Kidney (tissue), 14 donors: ENCODE results near the gene SKOR1. TPM values are rescaled to one million over a fixed set of nuclear protein-coding genes. Genes with fewer than 3 reads are reported as not detected.

Source experiments
- DNase-seq, 5 donors: peaks; one replicate each; pipeline ENCODE4 v3.0.0-alpha.2; 2013 to 2020
- FAIRE-seq: peaks from 2 replicates; lab custom pipeline; 2012; peaks lifted over from hg19 to GRCh38; lab: Jason Lieb, UNC
- H3K27ac ChIP-seq, 2 donors: one replicate each; pipeline ENCODE4 v1.7.0; 2013; ENCODE audit warnings: low read depth in 2 of 2, low read length in 2 of 2, inconsistent platforms in 1 of 2
- H3K27me3 ChIP-seq: one replicate; pipeline ENCODE4 v1.7.1; 2013; ENCODE audit warnings: low read length, inconsistent platforms; ENCODE audit not compliant: control insufficient read depth, insufficient read depth
- H3K36me3 ChIP-seq, 3 donors: one replicate each; pipeline versions ENCODE4 v1.7.0 to v1.7.1; 2013; ENCODE audit warnings: low read length in 3 of 3, control low read depth in 1 of 3, inconsistent platforms in 1 of 3; ENCODE audit not compliant: insufficient read depth in 3 of 3, control insufficient read depth in 2 of 3
- H3K4me1 ChIP-seq, 3 donors: one replicate each; pipeline versions ENCODE4 v1.7.0 to v1.7.1; 2013; ENCODE audit warnings: low read length in 3 of 3, inconsistent platforms in 1 of 3, low read depth in 1 of 3; ENCODE audit not compliant: control insufficient read depth in 2 of 3, insufficient read depth in 2 of 3
- H3K4me3 ChIP-seq, 3 donors: one replicate each; pipeline versions ENCODE4 v1.7.0 to v1.8.1; 2013; ENCODE audit warnings: low read length in 3 of 3, control low read depth in 1 of 3, inconsistent platforms in 1 of 3
- H3K9ac ChIP-seq, 3 donors: one replicate each; pipeline versions ENCODE4 v1.7.0 to v1.7.1; 2013; ENCODE audit warnings: low read length in 3 of 3, control low read depth in 1 of 3, inconsistent platforms in 1 of 3
- H3K9me3 ChIP-seq, 3 donors: one replicate each; pipeline versions ENCODE4 v1.7.0 to v1.7.1; 2013; ENCODE audit warnings: low read length in 3 of 3, control low read depth in 1 of 3, inconsistent platforms in 1 of 3; ENCODE audit not compliant: control insufficient read depth in 2 of 3, insufficient read depth in 1 of 3
- CTCF ChIP-seq: IDR thresholded peaks from 3 replicates; pipeline ENCODE4 v1.5.1; 2012; ENCODE audit warnings: mild to moderate bottlenecking, moderate library complexity, borderline replicate concordance; ENCODE audit not compliant: insufficient read depth; ENCODE audit errors: extremely low read depth
- intact Hi-C: fragments of 100-400 bp; cut with DNase I; formaldehyde crosslinking; loops from one replicate; pipeline ENCODE4 v1.11.1; 2022
- polyA plus RNA-seq: library from polyadenylated mRNA; stranded (reverse); fragments of 350-450 nt; fragmentation: Illumina TruSeq; extraction: RNeasy Lipid Tissue Mini Kit (QIAGEN cat#74804); gene quantifications from one replicate; pipeline ENCODE4 v1.2.3, GENCODE V29; 2014; ENCODE audit warnings: low read depth, low replicate concordance; ENCODE audit not compliant: insufficient read depth
- total RNA-seq: library from RNA; stranded (reverse); fragmentation: NEBNext Ultra II Directional; extraction: Animal tissue kit (Norgen Biotek cat#: 25700); gene quantifications from one replicate; pipeline ENCODE4 v1.2.1, GENCODE V29; 2021
- donor health status: control.
- donor health status: control.
- donor health status: control.
- donor health status: control.
- donor health status: control.
- donor health status: DM: yes; HTN: yes; CAD: no.
- donor health status: Normal renal cell carcinoma (clear cell type).

The SKOR1 gene
- total and polyA plus RNA-seq, 2 donors from 2014 or later = 0.22 to 0.57 TPM

GRCh38 chr15:67777071-67777470 lies 48.2 kb upstream of the SKOR1 start:
- no peak for FAIRE-seq

GRCh38 chr15:67777773-67778172 lies 47.5 kb upstream of the SKOR1 start:
- TF ChIP-seq CTCF = no peak
- DNase-seq (no peak), FAIRE-seq (no peak)
- no peaks in the 10 kb centered on the region for H3K36me3 ChIP-seq
- H3K9me3 ChIP-seq = no peaks in the 10 kb centered on the region
- H3K27ac ChIP-seq = no peak overlapping the region
- no peak overlapping the region for H3K4me3 ChIP-seq
- H3K9ac ChIP-seq = no peak overlapping the region
- intact Hi-C loops = no loop called here
- peaks cover 0 to 12% (median 4%) of the 10 kb centered on the region in 3 donors for H3K4me1 ChIP-seq
- no peaks in the 10 kb centered on the region for H3K27me3 ChIP-seq

More at GRCh38 chr15:67777071-67777470, 48.2 kb upstream of the SKOR1 start:
- Histone ChIP-seq H3K4me1 (peaks cover 0 to 12% (median 4%) of the 10 kb centered on the region in 3 donors), H3K27me3 (no peaks in the 10 kb centered on the region), H3K4me3 (no peak overlapping the region), H3K9ac (no peak overlapping the region), H3K9me3 (no peaks in the 10 kb centered on the region), H3K36me3 (no peaks in the 10 kb centered on the region), H3K27ac (no peak overlapping the region)
- intact Hi-C loops = no loop called here
- no peak for TF ChIP-seq CTCF
- DNase-seq = no peak

- Histone ChIP-seq H3K4me3 (no peak overlapping the region), H3K27ac (no peak overlapping the region), H3K27me3 (no peaks in the 10 kb centered on the region), H3K9me3 (no peaks in the 10 kb centered on the region), H3K4me1 (peaks cover 0 to 12% (median 6%) of the 10 kb centered on the region in 3 donors), H3K36me3 (no peaks in the 10 kb centered on the region), H3K9ac (no peak overlapping the region)
- FAIRE-seq (no peak), DNase-seq (no peak)
- intact Hi-C loops = no loop called here
- TF ChIP-seq CTCF = no peak
Measured at GRCh38 chr15:67778968-67779548, 46.3 kb upstream of the SKOR1 start.
